SK-N-MC (cell line): ENCODE results near the gene OR5K3.

Experiments
- EZH2 ChIP-seq: fragments of 200-600 bp; sonication (generic); IDR thresholded peaks from one replicate; pipeline ENCODE4 v1.6.1; 2017; ENCODE audit warnings: antibody characterized with exemption
- POLR2AphosphoS5 ChIP-seq: IDR thresholded peaks from 2 replicates; pipeline ENCODE4 v1.6.1; 2012; ENCODE audit warnings: mild to moderate bottlenecking, low read depth, low read length, borderline replicate concordance

DNA sequence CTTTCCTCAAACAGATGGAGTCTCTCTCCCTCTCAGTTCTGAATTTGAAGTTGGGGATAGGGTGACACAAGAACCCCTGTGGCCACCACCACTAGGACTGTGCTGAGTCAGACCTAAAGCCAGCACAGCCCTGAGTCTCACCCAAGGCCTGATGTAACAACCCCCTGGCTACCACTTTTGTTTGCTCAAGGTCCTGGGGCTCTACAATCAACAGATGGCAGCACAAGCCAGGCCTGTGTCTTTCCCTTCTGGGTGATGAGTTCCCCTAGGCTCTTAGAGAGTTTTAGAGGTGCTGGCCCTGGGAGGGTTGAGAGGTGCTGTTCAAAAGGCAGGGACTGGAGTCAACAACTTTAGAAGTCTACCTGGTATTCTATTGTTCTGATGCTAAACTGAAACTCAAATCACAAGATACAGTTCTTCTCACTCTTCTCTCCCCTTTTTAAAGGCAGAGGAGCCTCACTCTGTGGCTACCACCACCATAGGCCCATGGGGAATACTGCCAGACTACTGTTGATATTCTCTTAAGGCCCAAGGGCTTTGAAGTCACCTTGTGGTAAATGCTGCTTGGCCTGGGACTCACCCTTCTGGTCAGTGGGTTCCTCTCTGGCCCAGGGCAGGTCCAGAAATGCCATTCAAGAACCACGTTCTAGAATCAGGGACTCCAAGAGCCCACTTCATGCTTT lies 30.3 kb upstream of the OR5K3 start:
- TF ChIP-seq POLR2AphosphoS5 (no peak), EZH2 (no peak)
